HepG2 (cell line): ENCODE data around the gene MICOS13. TPM values are rescaled to one million over a fixed set of nuclear protein-coding genes. Genes with fewer than 3 reads are reported as not detected.

ENCODE experiments used
- ARID4A ChIP-seq: sonication (generic); formaldehyde crosslinking; IDR thresholded peaks from 2 replicates; pipeline ENCODE4 v1.5.0; 2020; ENCODE audit warnings: mild to moderate bottlenecking, missing genetic modification reagents, borderline replicate concordance
- CEBPZ ChIP-seq: IDR thresholded peaks from 2 replicates; pipeline ENCODE4 v1.6.1; 2012; ENCODE audit warnings: low read length, improper control_type of control experiment
- HDAC1 ChIP-seq: sonication (generic); formaldehyde crosslinking; IDR thresholded peaks from 2 replicates; pipeline ENCODE4 v1.5.1; 2020; ENCODE audit warnings: mild to moderate bottlenecking, missing genetic modification reagents
- HIVEP1 ChIP-seq: sonication (generic); formaldehyde crosslinking; IDR thresholded peaks from 2 replicates; pipeline ENCODE4 v1.4.0; 2020; ENCODE audit warnings: mild to moderate bottlenecking, missing genetic modification reagents
- HMG20A ChIP-seq: IDR thresholded peaks from 2 replicates; pipeline ENCODE4 v1.6.1; 2016; ENCODE audit warnings: borderline replicate concordance
- MAFG ChIP-seq: sonication (generic); formaldehyde crosslinking; IDR thresholded peaks from 2 replicates; pipeline ENCODE4 v1.5.1; 2020; ENCODE audit warnings: mild to moderate bottlenecking, missing genetic modification reagents
- MXD3 ChIP-seq: IDR thresholded peaks from 2 replicates; pipeline ENCODE4 v1.6.1; 2016; ENCODE audit warnings: mild to moderate bottlenecking, missing biosample characterization, missing genetic modification reagents
- NFKB2 ChIP-seq: sonication (generic); formaldehyde crosslinking; IDR thresholded peaks from 2 replicates; pipeline ENCODE4 v1.4.0; 2020; ENCODE audit warnings: missing genetic modification reagents, borderline replicate concordance
- PHB2 ChIP-seq: fragments of 450-650 bp; IDR thresholded peaks from 2 replicates; pipeline ENCODE4 v1.6.1; 2018; ENCODE audit not compliant: partially characterized antibody
- SKI ChIP-seq: fragments of 450-650 bp; IDR thresholded peaks from one replicate; pipeline ENCODE4 v1.6.1; 2018; ENCODE audit warnings: mild to moderate bottlenecking; ENCODE audit not compliant: partially characterized antibody
- ZKSCAN1 ChIP-seq: fragments of 150-350 bp; IDR thresholded peaks from 2 replicates; pipeline ENCODE4 v1.6.1; 2014; ENCODE audit warnings: low read length
- ZNF17 ChIP-seq: sonication (generic); formaldehyde crosslinking; IDR thresholded peaks from 2 replicates; pipeline ENCODE4 v1.5.0; 2020; ENCODE audit warnings: mild to moderate bottlenecking, missing genetic modification reagents
- ZNF20 ChIP-seq: sonication (generic); formaldehyde crosslinking; IDR thresholded peaks from 2 replicates; pipeline ENCODE4 v1.4.0; 2020; ENCODE audit warnings: mild to moderate bottlenecking, moderate library complexity, missing genetic modification reagents
- ZNF280D ChIP-seq: sonication (generic); formaldehyde crosslinking; IDR thresholded peaks from 2 replicates; pipeline ENCODE4 v1.5.1; 2020; ENCODE audit warnings: mild to moderate bottlenecking, missing genetic modification reagents
- ZNF333 ChIP-seq: sonication (generic); formaldehyde crosslinking; IDR thresholded peaks from 2 replicates; pipeline ENCODE4 v1.4.0; 2020; ENCODE audit warnings: mild to moderate bottlenecking, missing genetic modification reagents, borderline replicate concordance
- ZNF652 ChIP-seq: IDR thresholded peaks from 2 replicates; pipeline ENCODE4 v1.6.1; 2016; ENCODE audit warnings: low read depth, borderline replicate concordance
- ZNF713 ChIP-seq: sonication (generic); formaldehyde crosslinking; IDR thresholded peaks from 2 replicates; pipeline ENCODE4 v1.4.0; 2020; ENCODE audit warnings: mild to moderate bottlenecking, missing genetic modification reagents
- ZSCAN12 ChIP-seq: sonication (generic); formaldehyde crosslinking; IDR thresholded peaks from 2 replicates; pipeline ENCODE4 v1.9.0; 2021; ENCODE audit warnings: mild to moderate bottlenecking, missing genetic modification reagents
- polyA plus RNA-seq, 8 experiments: library from polyadenylated mRNA; depleted of rRNA in 3 of 8; stranded (reverse) in 7 of 8; unstranded in 1 of 8; fragments of >200 nt; fragmentation: Illumina TruSeq in 4 of 8; extraction: Trizol in 4 of 8; gene quantifications; 2 replicates each; pipeline versions ENCODE4 v1.2.1 to v1.2.3, GENCODE V29; 2011 to 2016; ENCODE audit warnings: low read depth in 4 of 8, missing spikeins in 1 of 8, mixed read lengths in 1 of 8; ENCODE audit not compliant: insufficient read depth in 1 of 8
- total RNA-seq, 5 experiments: library from RNA; depleted of rRNA; stranded (reverse); fragments of >200 nt; fragmentation: Illumina TruSeq; extraction: Trizol; gene quantifications; 2 replicates each; pipeline ENCODE4 v1.2.3, GENCODE V29; 2016; ENCODE audit warnings: low read depth in 1 of 5

Gene MICOS13
- total and polyA plus RNA-seq, 2 of the 13 experiments (the other 11 are each of a cell fraction or from before 2014, with no cell fraction given): 28.8 to 35.4 TPM

- no peak for TF ChIP-seq CEBPZ
- peak; percentile 20; the same call in 1 of the 2 replicates for TF ChIP-seq HMG20A (CRISPR knock-in tag)
- TF ChIP-seq ZNF280D: no peak
- TF ChIP-seq HDAC1 (CRISPR knock-in tag): peak; percentile 89
- TF ChIP-seq ZNF652 (CRISPR knock-in tag): no peak
- TF ChIP-seq ZNF20 (CRISPR knock-in tag): 0 out of 2 replicates have a peak, but pooled peaks have one; percentile 16
- TF ChIP-seq ZSCAN12: 0 out of 2 replicates have a peak, but pooled peaks have one; percentile 18
- TF ChIP-seq NFKB2: peak; percentile 84; the same call in 1 of the 2 replicates
- TF ChIP-seq ZNF333: no peak
- TF ChIP-seq SKI: no peak
- TF ChIP-seq ZNF713: no peak
- TF ChIP-seq MAFG (CRISPR knock-in tag): no peak
- TF ChIP-seq ZKSCAN1: no peak
- no peak for TF ChIP-seq PHB2
- TF ChIP-seq ZNF17 (CRISPR knock-in tag): no peak
- peak; percentile 70; the same call in 1 of the 2 replicates for TF ChIP-seq MXD3 (CRISPR knock-in tag)
- TF ChIP-seq ARID4A (CRISPR knock-in tag): peak; percentile 93
- TF ChIP-seq HIVEP1 (CRISPR knock-in tag): peak; percentile 80
Observed at GRCh38 chr19:5690125-5690954, 10.0 kb upstream of the MICOS13 start, which contains the start of gene RPL36 (continued).
